ENCODE data around the gene TMPRSS12.
"Not testable (repeated sequence)": the region's sequence is repeated elsewhere in the genome, so short reads cannot be mapped to it uniquely, and the experiment has no call there.

The TMPRSS12 gene

DNA sequence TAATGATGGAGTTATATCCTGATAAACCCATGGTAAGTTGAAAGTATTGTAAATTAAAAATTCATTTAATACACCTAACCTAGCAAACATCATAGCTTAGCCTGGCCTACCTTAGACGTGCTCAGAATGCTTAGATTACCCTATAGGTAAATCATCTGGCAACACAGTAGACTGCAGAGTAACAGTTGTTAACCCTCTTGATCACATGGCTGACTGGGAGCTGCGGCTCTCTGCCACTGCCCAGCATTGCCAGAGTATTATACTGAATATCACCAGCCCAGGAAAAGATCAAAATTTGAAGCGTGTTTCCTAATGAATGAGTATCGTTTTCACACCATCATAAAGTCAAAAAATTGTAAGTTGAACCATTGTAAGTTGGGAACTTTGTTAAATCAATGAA lies 17.8 kb upstream of the TMPRSS12 start:
- TF ChIP-seq CTCF (conservative IDR thresholded peaks at IDR 0.05) = no peak
- H3K27ac ChIP-seq = no peak overlapping the region; the same call in 1 of the 2 replicates

DNA sequence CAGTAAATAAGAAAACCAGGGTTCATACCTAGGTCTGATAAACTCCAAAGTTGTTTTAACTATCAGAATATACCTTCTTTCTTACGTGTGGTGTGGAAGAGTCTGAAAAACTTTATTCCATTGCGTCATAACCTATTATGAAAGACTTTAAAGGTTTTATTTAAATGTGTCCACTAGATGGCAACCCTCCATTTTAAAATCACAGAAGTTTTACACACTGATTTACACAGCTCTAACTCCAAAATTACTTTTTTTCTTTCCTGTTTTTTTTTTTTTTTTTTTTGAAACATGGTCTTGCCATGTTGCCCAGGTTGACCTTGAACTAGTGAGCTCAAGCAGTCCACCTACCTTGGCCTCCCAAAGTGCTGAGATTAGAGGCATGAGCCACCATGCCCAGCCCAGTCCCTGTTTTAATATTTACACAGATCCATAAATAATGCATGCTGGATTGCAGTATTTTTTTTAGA lies 17.3 kb upstream of the TMPRSS12 start:
- peak; percentile 72 for TF ChIP-seq CTCF (conservative IDR thresholded peaks at IDR 0.05)
- H3K27ac ChIP-seq = no peak overlapping the region

GRCh38 chr12:50828121-50828520 lies 14.6 kb upstream of the TMPRSS12 start:
- no peak overlapping the region for H3K27ac ChIP-seq
- no peak for TF ChIP-seq CTCF (conservative IDR thresholded peaks at IDR 0.05)

- H3K27ac ChIP-seq = no peak overlapping the region
- TF ChIP-seq CTCF (conservative IDR thresholded peaks at IDR 0.05) = no peak
Measured at GRCh38 chr12:50828886-50829285, 13.8 kb upstream of the TMPRSS12 start.

DNA sequence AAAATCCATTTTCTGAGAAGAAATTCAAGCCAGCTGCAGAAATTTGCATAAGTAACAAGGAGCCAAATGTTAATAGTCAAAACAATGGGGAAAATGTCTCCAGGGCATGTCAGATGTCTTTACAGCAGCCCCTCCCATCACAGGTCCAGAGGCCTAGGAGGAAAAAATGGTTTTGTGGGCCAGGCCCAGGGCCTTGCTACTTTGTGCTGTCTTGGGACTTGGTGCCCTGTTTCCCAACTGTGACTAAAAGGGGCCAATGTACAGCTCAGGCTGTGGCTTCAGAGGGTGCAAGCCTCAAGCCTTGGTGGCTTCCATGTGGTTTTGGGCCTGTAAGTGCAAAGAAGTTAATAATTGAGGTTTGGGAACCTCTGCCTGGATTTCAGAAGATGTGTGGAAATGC lies 8.9 kb upstream of the TMPRSS12 start:
- H3K27ac ChIP-seq = not testable (repeated sequence)

DNA sequence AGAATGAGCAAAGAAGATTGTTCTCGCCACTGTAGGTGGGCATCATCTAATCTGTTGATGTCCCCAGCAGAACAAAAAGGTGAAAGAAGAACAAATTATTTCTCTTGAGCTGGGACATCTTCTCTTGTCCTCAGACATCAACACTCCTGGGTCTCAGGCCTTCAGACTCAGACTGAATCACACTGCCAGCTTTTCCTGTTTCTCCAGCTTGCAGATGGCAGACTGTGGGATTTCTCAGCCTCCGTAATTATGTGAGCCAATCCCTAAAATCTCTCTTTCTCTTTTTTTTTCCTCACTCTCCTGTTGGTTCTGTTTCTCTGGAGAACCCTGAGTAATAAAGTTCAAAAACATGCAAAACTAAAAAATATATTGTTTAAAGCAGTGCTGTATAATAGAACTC lies 3.7 kb upstream of the TMPRSS12 start:
- H3K27ac ChIP-seq = no peak overlapping the region
- no peak for TF ChIP-seq CTCF (conservative IDR thresholded peaks at IDR 0.05)

GRCh38 chr12:50840809-50841487 lies 1.8 kb upstream of the TMPRSS12 start:
- no peak for TF ChIP-seq CTCF (conservative IDR thresholded peaks at IDR 0.05)
- no peak overlapping the region for H3K27ac ChIP-seq

GRCh38 chr12:50841716-50842531 lies 802 bp upstream of the TMPRSS12 start:
- no peak overlapping the region for H3K27ac ChIP-seq
- TF ChIP-seq CTCF (conservative IDR thresholded peaks at IDR 0.05) = no peak
